ENCODE measurements around the gene LRRC4B.
A peak's percentile ranks its signal among the peaks of the same experiment; 100 is the strongest.
"Not testable (repeated sequence)": the region's sequence is repeated elsewhere in the genome, so short reads cannot be mapped to it uniquely, and the experiment has no call there.

LRRC4B gene

GRCh38 chr19:50531171-50531612, 37.0 kb downstream of the LRRC4B start:
- DNase-seq = peak in 38 of 56 donors; percentile 24 to 83 (median 54)

- DNase-seq = not testable (repeated sequence)
These were observed 40.2 kb downstream of the LRRC4B start for GRCh38 chr19:50528052-50528451.

- DNase-seq = no peak
These were observed 45.4 kb downstream of the LRRC4B start for GRCh38 chr19:50522881-50523280.

GRCh38 chr19:50520822-50521465, 47.3 kb downstream of the LRRC4B start:
- DNase-seq = no peak

- DNase-seq = no peak
These were observed 49.1 kb downstream of the LRRC4B start for GRCh38 chr19:50519006-50519575.

- DNase-seq = no peak
These were observed 49.9 kb downstream of the LRRC4B start for GRCh38 chr19:50518091-50519005.

- DNase-seq = no peak
These were observed 50.5 kb downstream of the LRRC4B start for GRCh38 chr19:50517704-50518075.

GRCh38 chr19:50516964-50517703, 51.1 kb downstream of the LRRC4B start:
- DNase-seq = no peak

GRCh38 chr19:50516456-50516855, 51.8 kb downstream of the LRRC4B start:
- no peak for DNase-seq

GRCh38 chr19:50515168-50515561, 53.1 kb downstream of the LRRC4B start:
- DNase-seq = no peak

GRCh38 chr19:50514346-50515167, 53.7 kb downstream of the LRRC4B start:
- peak in 54 of 56 donors; percentile 18 to 91 (median 78) for DNase-seq

- DNase-seq = peak in 27 of 56 donors; percentile 25 to 71 (median 55)
These were observed 54.4 kb downstream of the LRRC4B start, which contains the start of gene ASPDH for GRCh38 chr19:50513746-50514345. ASPDH (minus strand) TSS chr19:50513913; CDS start chr19:50513823, 90 bp downstream.

- peak in 2 of 56 donors; percentile 20 to 44 for DNase-seq
These were observed 55.1 kb downstream of the LRRC4B start for GRCh38 chr19:50512999-50513745.

- peak in 1 of 56 donors; percentile 26 for DNase-seq
These were observed 55.9 kb downstream of the LRRC4B start for GRCh38 chr19:50512112-50512998.

GRCh38 chr19:50511069-50511822, 57.0 kb downstream of the LRRC4B start, which contains the start of gene JOSD2:
JOSD2 (minus strand) TSS chr19:50511191; CDS start chr19:50510431, 760 bp downstream.
- DNase-seq = peak; percentile 80 to 99 (median 97)

GRCh38 chr19:50510700-50511068, 57.6 kb downstream of the LRRC4B start:
- DNase-seq = peak in 14 of 56 donors; percentile 82 to 98 (median 93)

- peak in 20 of 56 donors; percentile 24 to 75 (median 64) for DNase-seq
These were observed 58.0 kb downstream of the LRRC4B start for GRCh38 chr19:50510121-50510670.

Data from nucleus accumbens (tissue), 56 donors.